AG04449 (cell line): ENCODE results near the gene TRPM7.

Source experiments
- CTCF ChIA-PET: fragments of 350-600 bp; formaldehyde crosslinking; extraction: SDS; loops from one replicate; lab custom pipeline; 2021; ENCODE audit warnings: antibody characterized with exemption; lab: Yijun Ruan, JAX
- POLR2A ChIA-PET: fragments of 400-600, 350-600 bp; formaldehyde crosslinking; extraction: SDS; loops from one replicate; lab custom pipeline; 2020; ENCODE audit warnings: antibody characterized with exemption, inconsistent platforms; lab: Yijun Ruan, JAX
- DNase-seq: peaks from one replicate; pipeline ENCODE4 v3.0.0-alpha.2; 2010; ENCODE audit warnings: low read depth, low spot score
- H3K4me3 ChIP-seq: 2 replicates; pipeline ENCODE4 v1.5.1; 2011; ENCODE audit warnings: low read depth, mild to moderate bottlenecking, control low read depth, low read length
- TF ChIP-seq, protein P1 (sequence below): IDR thresholded peaks from one replicate; pipeline ENCODE4 v1.5.1; 2011; ENCODE audit warnings: mild to moderate bottlenecking, moderate library complexity, low read length, control low read depth, inconsistent platforms; ENCODE audit not compliant: insufficient read depth; ENCODE audit errors: missing control alignments

The TRPM7 gene

GRCh38 chr15:50670115-50670514, 16.5 kb downstream of the TRPM7 start:
- ChIA-PET CTCF (interaction anchor here (1.5 kb wide), 1 partner anchor 207 kb away, joined by 4 read pairs; no protein-coding TSS in a partner anchor), POLR2A (no interaction called here)
- no peak overlapping the region for H3K4me3 ChIP-seq
- no peak for DNase-seq
- TF ChIP-seq, protein P1, sequence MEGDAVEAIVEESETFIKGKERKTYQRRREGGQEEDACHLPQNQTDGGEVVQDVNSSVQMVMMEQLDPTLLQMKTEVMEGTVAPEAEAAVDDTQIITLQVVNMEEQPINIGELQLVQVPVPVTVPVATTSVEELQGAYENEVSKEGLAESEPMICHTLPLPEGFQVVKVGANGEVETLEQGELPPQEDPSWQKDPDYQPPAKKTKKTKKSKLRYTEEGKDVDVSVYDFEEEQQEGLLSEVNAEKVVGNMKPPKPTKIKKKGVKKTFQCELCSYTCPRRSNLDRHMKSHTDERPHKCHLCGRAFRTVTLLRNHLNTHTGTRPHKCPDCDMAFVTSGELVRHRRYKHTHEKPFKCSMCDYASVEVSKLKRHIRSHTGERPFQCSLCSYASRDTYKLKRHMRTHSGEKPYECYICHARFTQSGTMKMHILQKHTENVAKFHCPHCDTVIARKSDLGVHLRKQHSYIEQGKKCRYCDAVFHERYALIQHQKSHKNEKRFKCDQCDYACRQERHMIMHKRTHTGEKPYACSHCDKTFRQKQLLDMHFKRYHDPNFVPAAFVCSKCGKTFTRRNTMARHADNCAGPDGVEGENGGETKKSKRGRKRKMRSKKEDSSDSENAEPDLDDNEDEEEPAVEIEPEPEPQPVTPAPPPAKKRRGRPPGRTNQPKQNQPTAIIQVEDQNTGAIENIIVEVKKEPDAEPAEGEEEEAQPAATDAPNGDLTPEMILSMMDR, result no peak

GRCh38 chr15:50669611-50670010, 17.0 kb downstream of the TRPM7 start:
- CTCF ChIA-PET, result interaction anchor here (1.5 to 1.6 kb wide), 2 partner anchors 207 to 216 kb away, joined by 3 to 4 read pairs; no protein-coding TSS in a partner anchor
- no peak for DNase-seq
- TF ChIP-seq, protein P1, result no peak
- no peak overlapping the region for H3K4me3 ChIP-seq
- POLR2A ChIA-PET, result no interaction called here

GRCh38 chr15:50665938-50666337, 20.7 kb downstream of the TRPM7 start:
- no peak overlapping the region for H3K4me3 ChIP-seq
- CTCF ChIA-PET, result interaction anchor here (0.8 kb wide), 1 partner anchor 243 kb away, joined by 3 read pairs; no protein-coding TSS in a partner anchor
- TF ChIP-seq, protein P1, result no peak
- DNase-seq, result no peak
- POLR2A ChIA-PET, result no interaction called here

DNA sequence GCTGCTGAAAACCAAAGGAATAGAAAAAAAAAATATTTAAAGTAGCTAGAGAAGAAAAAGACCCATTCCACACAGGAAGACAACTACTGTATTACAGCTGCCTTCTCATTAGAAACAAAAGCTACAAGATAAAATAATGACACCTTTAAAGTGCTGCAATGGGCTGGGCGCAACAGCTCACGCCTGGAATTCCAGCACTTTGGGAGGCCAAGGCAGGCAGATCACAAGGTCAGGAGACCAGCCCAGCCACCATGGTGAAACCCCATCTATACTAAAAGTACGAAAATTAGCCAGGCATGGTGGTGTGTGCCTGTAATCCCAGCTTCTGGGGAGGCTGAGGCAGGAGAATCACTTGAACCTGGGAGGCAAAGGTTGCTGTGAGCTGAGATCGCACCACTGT, 31.0 kb downstream of the TRPM7 start:
- no peak overlapping the region for H3K4me3 ChIP-seq
- TF ChIP-seq, protein P1, result no peak
- ChIA-PET CTCF (interaction anchor here (0.7 kb wide), 1 partner anchor 308 kb away, joined by 4 read pairs; no protein-coding TSS in a partner anchor), POLR2A (interaction anchor here (0.7 kb wide), 1 partner anchor 300 kb away, joined by 3 read pairs; the partner anchor contains the start of gene GABPB1)
- no peak for DNase-seq

GRCh38 chr15:50653156-50653743, 33.3 kb downstream of the TRPM7 start:
- TF ChIP-seq, protein P1, result no peak
- CTCF ChIA-PET, result interaction anchor here (0.5 kb wide), 1 partner anchor 223 kb away, joined by 3 read pairs; no protein-coding TSS in a partner anchor
- no peak overlapping the region for H3K4me3 ChIP-seq
- POLR2A ChIA-PET, result interaction anchor here (0.6 kb wide), 1 partner anchor 111 kb away, joined by 3 read pairs; no protein-coding TSS in a partner anchor
- DNase-seq, result no peak

DNA sequence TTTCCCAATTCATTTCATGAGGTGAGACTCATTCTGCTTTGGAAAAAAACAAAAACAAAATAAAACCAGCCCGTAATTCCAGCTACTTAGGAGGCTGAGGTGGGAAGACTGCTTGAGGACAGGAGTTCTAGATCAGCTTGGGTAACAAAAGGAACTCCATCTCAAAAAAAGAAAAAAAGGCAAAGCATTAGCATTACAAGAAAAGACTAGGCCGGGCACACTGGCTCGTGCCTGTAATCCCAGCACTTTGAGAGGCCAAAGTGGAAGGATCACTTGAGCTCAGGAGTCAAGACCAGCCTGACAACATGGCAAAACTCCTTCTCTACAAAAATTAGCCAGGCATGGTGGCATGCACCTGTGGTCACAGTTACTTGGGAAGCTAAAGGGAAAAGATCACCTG, 33.9 kb downstream of the TRPM7 start:
- no peak for DNase-seq
- POLR2A ChIA-PET, result interaction anchor here (0.6 kb wide), 1 partner anchor 110 kb away, joined by 3 read pairs; no protein-coding TSS in a partner anchor
- TF ChIP-seq, protein P1, result no peak
- CTCF ChIA-PET, result no interaction called here
- no peak overlapping the region for H3K4me3 ChIP-seq
